ENCODE measurements around the gene KCNH3.
A peak's percentile ranks its signal among the peaks of the same experiment; 100 is the strongest.
"Not testable (repeated sequence)": the region's sequence is repeated elsewhere in the genome, so short reads cannot be mapped to it uniquely, and the experiment has no call there.

The KCNH3 gene

GRCh38 chr12:49538510-49539403 is at the start of gene KCNH3:
TSS of gene KCNH3 (plus strand) at chr12:49539030. CDS start at chr12:49539417, 387 bp downstream.
- peak; percentile 76 to 82 for DNase-seq (ENCODE audit: low read depth in 2 of 2)

GRCh38 chr12:49489154-49489553 is 49.7 kb upstream of the KCNH3 start:
- DNase-seq (ENCODE audit: low read depth in 2 of 2), result no peak

GRCh38 chr12:49489720-49490119 is 49.1 kb upstream of the KCNH3 start:
- no peak for DNase-seq (ENCODE audit: low read depth in 2 of 2)

- DNase-seq (ENCODE audit: low read depth in 2 of 2), result no peak
Measured at GRCh38 chr12:49491823-49492222, 47.0 kb upstream of the KCNH3 start.

GRCh38 chr12:49493900-49494299 is 44.9 kb upstream of the KCNH3 start:
- DNase-seq (ENCODE audit: low read depth in 2 of 2), result no peak

GRCh38 chr12:49496417-49497360 is 42.1 kb upstream of the KCNH3 start:
- DNase-seq (ENCODE audit: low read depth in 2 of 2), result no peak

- DNase-seq (ENCODE audit: low read depth in 2 of 2), result no peak
Measured at GRCh38 chr12:49501895-49502294, 36.9 kb upstream of the KCNH3 start.

GRCh38 chr12:49502590-49502989 is 36.2 kb upstream of the KCNH3 start:
- no peak for DNase-seq (ENCODE audit: low read depth in 2 of 2)

GRCh38 chr12:49503674-49504180 is 35.1 kb upstream of the KCNH3 start:
- DNase-seq (ENCODE audit: low read depth in 2 of 2), result no peak

- no peak for DNase-seq (ENCODE audit: low read depth in 2 of 2)
Measured at GRCh38 chr12:49505672-49506071, 33.2 kb upstream of the KCNH3 start.

- no peak for DNase-seq (ENCODE audit: low read depth in 2 of 2)
Measured at GRCh38 chr12:49507139-49507538, 31.7 kb upstream of the KCNH3 start.

- DNase-seq (ENCODE audit: low read depth in 2 of 2), result not testable (repeated sequence)
Measured at GRCh38 chr12:49509681-49510080, 29.1 kb upstream of the KCNH3 start.

- DNase-seq (ENCODE audit: low read depth in 2 of 2), result no peak
Measured at GRCh38 chr12:49511410-49511809, 27.4 kb upstream of the KCNH3 start.

GRCh38 chr12:49512546-49512945 is 26.3 kb upstream of the KCNH3 start:
- DNase-seq (ENCODE audit: low read depth in 2 of 2), result no peak

- DNase-seq (ENCODE audit: low read depth in 2 of 2), result no peak
Measured at GRCh38 chr12:49515266-49515665, 23.6 kb upstream of the KCNH3 start.

GRCh38 chr12:49518914-49519573 is 19.8 kb upstream of the KCNH3 start:
- no peak for DNase-seq (ENCODE audit: low read depth in 2 of 2)

GRCh38 chr12:49519574-49519936 is 19.3 kb upstream of the KCNH3 start:
- no peak for DNase-seq (ENCODE audit: low read depth in 2 of 2)

GRCh38 chr12:49521389-49521788 is 17.4 kb upstream of the KCNH3 start:
- DNase-seq (ENCODE audit: low read depth in 2 of 2), result no peak

- no peak for DNase-seq (ENCODE audit: low read depth in 2 of 2)
Measured at GRCh38 chr12:49524660-49525324, 14.0 kb upstream of the KCNH3 start.

- no peak for DNase-seq (ENCODE audit: low read depth in 2 of 2)
Measured at GRCh38 chr12:49525942-49526341, 12.9 kb upstream of the KCNH3 start.

All from stimulated activated CD8-positive, alpha-beta memory T cell treated with anti-CD3 and anti-CD28 coated beads, Interleukin-15, amount 100 ng/mL, for 4 hours (primary cell).